GM19467 (cell line): ENCODE measurements around the gene CTBP1.

Experiments used
- ATAC-seq: cut with Tn5 transposase; IDR thresholded peaks from one replicate; pipeline ENCODE4 v1.9.1; 2021; ENCODE audit warnings: mild to moderate bottlenecking, moderate library complexity; ENCODE audit not compliant: unreplicated experiment

The CTBP1 gene

GRCh38 chr4:1285151-1285789, 36.3 kb upstream of the CTBP1 start:
- ATAC-seq: no peak

GRCh38 chr4:1283711-1284110, 34.8 kb upstream of the CTBP1 start:
- ATAC-seq: no peak

- no peak for ATAC-seq
Measured at GRCh38 chr4:1279253-1279652, 30.3 kb upstream of the CTBP1 start.

- no peak for ATAC-seq
Measured at GRCh38 chr4:1277667-1278665, 29.0 kb upstream of the CTBP1 start.

GRCh38 chr4:1276984-1277383, 28.1 kb upstream of the CTBP1 start:
- ATAC-seq: no peak

GRCh38 chr4:1274871-1275270, 25.9 kb upstream of the CTBP1 start:
- no peak for ATAC-seq

GRCh38 chr4:1271686-1272085, 22.8 kb upstream of the CTBP1 start:
- ATAC-seq: no peak

- ATAC-seq: no peak
Measured at GRCh38 chr4:1269209-1269608, 20.3 kb upstream of the CTBP1 start.

GRCh38 chr4:1266881-1267763, 18.2 kb upstream of the CTBP1 start:
- no peak for ATAC-seq

GRCh38 chr4:1265351-1265750, 16.4 kb upstream of the CTBP1 start:
- ATAC-seq: no peak

- ATAC-seq: no peak
Measured at GRCh38 chr4:1264942-1265341, 16.0 kb upstream of the CTBP1 start.

GRCh38 chr4:1261107-1261928, 12.4 kb upstream of the CTBP1 start:
- no peak for ATAC-seq

GRCh38 chr4:1260418-1261106, 11.6 kb upstream of the CTBP1 start:
- no peak for ATAC-seq

- no peak for ATAC-seq
Measured at GRCh38 chr4:1259966-1260365, 11.0 kb upstream of the CTBP1 start.

- ATAC-seq: no peak
Measured at GRCh38 chr4:1258457-1258856, 9.5 kb upstream of the CTBP1 start.

- no peak for ATAC-seq
Measured at GRCh38 chr4:1255699-1256098, 6.8 kb upstream of the CTBP1 start.

GRCh38 chr4:1255151-1255550, 6.2 kb upstream of the CTBP1 start:
- ATAC-seq: no peak

GRCh38 chr4:1253831-1254230, 4.9 kb upstream of the CTBP1 start:
- no peak for ATAC-seq

GRCh38 chr4:1252928-1253492, 4.1 kb upstream of the CTBP1 start:
- no peak for ATAC-seq

GRCh38 chr4:1251773-1252066, 2.8 kb upstream of the CTBP1 start:
- ATAC-seq: no peak
